C4-2B (cell line): ENCODE measurements around the gene EIF3A.
A peak's percentile ranks its signal among the peaks of the same experiment; 100 is the strongest.

ENCODE experiments used
- H3K27ac ChIP-seq: fragments of 450-650 bp; 2 replicates; pipeline ENCODE4 v1.5.1; 2017
- ZFX ChIP-seq: fragments of 450-650 bp; IDR thresholded peaks from 2 replicates; pipeline ENCODE4 v1.6.1; 2017
- TF ChIP-seq, protein P1 (sequence below): fragments of 450-650 bp; conservative IDR thresholded peaks from 2 replicates; pipeline ENCODE4 v1.5.1; 2017; ENCODE audit warnings: mild to moderate bottlenecking

The EIF3A gene

DNA sequence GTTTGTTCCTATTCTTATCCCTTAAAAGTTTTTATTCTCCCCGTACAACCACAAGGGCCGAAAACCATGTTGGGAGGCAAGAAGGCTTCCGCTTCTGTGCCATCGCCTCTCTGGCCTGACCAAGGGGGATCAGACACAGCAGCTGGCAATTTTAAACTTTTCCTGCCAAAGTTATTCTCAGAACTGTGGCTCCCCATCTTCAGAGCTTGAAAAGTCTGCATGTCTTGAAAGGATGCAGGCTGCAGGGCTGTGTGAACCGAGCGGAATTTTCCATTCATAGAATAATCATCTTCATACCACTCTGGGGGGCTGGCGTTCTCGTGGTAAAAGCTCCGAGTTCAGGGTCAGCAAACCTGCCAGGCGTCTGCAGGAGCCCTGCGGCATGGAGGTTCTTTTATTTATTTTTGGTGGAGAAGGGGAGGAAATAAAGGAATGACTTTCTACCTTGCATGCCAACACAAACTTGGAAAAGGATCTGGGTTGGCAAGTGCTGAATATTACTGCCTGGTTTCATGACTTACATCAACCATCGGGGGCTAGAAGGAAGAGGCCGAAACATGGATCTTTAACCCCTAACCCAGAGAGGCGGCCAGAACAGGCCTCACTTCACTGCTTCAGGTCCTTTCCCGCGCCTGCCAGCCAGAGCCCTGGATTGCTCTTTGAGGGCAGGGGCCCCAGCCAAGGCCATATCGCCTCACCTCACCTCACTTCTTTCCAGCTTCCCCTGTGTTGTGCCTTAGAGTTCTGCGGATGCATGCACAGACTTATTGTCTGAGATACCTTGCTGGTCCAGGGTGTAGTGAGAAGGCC is 54.1 kb downstream of the EIF3A start:
- no peak for TF ChIP-seq ZFX
- TF ChIP-seq, protein P1, sequence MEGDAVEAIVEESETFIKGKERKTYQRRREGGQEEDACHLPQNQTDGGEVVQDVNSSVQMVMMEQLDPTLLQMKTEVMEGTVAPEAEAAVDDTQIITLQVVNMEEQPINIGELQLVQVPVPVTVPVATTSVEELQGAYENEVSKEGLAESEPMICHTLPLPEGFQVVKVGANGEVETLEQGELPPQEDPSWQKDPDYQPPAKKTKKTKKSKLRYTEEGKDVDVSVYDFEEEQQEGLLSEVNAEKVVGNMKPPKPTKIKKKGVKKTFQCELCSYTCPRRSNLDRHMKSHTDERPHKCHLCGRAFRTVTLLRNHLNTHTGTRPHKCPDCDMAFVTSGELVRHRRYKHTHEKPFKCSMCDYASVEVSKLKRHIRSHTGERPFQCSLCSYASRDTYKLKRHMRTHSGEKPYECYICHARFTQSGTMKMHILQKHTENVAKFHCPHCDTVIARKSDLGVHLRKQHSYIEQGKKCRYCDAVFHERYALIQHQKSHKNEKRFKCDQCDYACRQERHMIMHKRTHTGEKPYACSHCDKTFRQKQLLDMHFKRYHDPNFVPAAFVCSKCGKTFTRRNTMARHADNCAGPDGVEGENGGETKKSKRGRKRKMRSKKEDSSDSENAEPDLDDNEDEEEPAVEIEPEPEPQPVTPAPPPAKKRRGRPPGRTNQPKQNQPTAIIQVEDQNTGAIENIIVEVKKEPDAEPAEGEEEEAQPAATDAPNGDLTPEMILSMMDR: no peak
- peak overlapping the region; percentile 57 for H3K27ac ChIP-seq

DNA sequence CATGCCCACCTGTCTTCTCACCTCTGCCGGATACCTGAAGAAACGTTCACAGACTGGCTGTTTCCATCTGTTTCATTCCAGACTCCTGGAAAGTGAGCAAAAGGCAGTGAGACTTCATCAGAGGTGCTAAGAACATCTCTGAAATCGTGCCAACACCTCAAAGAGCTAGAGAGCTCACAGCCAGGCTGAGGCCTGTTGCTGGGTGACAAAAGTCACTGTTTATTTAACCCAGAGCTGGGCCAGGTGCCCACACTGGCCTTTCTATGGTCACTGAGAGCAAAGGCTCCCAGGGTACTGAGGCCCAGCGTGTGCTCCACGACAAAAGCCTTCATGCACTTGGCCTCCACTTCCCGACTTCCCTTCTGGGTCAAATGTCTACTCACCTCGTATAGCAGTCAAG is 54.8 kb downstream of the EIF3A start:
- TF ChIP-seq ZFX: peak; percentile 36; the same call in 1 of the 2 replicates
- TF ChIP-seq, protein P1: no peak
- peak overlapping the region; percentile 57 for H3K27ac ChIP-seq

DNA sequence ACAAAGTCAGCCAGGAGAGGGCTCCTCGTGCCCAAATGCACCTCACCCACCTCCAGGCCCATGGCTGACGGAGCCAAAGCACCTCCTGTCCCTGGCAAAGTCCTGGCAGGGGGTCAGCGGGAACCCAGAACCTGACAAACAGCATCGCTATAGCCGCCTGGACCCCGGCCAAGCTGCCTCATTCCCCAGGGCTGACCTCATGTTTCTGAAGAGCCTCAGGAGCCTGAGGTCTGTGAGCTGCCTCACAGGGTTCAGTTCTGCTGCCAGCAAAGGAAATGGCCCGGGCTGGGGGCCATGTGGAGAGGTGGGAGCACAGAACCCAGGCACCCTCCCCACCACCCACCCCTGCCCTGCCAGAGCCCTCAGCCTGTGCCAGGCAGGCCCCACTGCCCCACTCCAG is 55.3 kb downstream of the EIF3A start:
- TF ChIP-seq ZFX: no peak
- TF ChIP-seq, protein P1: no peak
- H3K27ac ChIP-seq: peak overlapping the region; percentile 57

DNA sequence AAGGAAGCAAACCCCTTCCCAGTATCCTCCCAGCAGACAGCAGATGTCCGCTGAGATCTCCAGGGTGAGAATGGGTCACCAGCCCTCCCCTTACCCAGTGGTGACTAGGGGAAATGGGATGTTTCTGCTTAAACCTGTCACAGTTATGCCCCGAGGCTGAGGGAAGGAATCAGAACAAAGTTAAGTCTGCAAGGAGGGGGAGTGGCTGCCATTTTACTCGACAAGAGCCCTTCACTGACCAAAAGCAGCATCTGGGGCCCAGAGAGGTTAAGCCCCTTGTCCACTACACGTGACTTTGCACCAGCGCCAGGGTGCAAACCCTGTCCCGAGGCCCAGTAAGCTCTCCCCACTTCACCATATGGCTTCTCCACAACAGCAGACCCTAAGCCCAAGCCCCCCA is 55.7 kb downstream of the EIF3A start:
- H3K27ac ChIP-seq: peak overlapping the region; percentile 57

DNA sequence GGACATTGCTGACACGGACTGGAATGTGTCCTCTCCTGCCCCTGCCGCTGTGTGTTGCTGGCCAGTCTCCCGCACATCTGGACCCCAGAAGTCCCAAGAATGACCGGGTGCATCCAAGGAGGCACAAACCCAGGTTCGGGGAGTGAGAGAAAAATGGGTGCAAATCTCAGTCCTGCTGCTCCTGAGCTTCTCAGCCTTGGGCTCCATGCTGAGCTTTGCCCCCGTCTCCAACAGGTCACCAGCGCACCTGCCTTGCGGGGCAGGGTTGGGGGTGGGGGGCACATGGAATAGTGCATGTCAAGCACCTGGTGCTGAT is 57.1 kb downstream of the EIF3A start:
- H3K27ac ChIP-seq: no peak overlapping the region

More for the DNA sequence above, 55.7 kb downstream of the EIF3A start:
- TF ChIP-seq ZFX: no peak
- TF ChIP-seq, protein P1: no peak

DNA sequence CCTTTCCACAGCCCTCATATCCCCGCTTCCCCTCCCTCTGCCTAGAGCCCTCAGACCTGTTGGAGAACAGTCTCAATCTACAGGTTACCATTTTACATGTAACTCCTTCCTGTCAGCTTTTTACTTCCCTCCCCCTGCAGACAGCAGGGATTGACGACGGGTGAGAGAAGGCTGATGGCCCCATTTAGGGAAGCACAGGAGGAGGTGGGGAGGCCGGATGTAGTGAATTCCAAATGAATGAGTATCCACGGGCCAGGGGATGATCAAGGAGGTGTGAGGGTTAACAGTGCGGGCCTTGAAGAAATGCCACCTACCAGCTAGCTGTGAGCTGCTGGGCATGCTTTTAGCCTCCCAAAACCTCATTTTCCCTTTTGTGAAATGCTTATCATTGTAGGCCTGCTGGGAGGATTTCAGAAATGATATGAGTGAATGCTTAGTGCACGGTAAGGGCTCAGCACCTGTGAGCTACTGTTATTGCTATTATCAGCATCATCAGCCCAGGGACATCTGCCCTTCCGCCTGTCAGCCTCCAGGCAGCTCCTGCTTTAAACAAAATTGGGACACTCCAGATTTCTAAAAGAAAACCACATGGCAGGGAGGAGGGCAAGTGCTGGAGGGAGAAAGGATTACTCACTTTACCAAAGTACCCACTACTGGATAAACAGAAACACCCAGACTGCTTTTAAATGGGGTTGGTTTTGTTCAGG is 57.6 kb downstream of the EIF3A start:
- no peak overlapping the region for H3K27ac ChIP-seq
- TF ChIP-seq, protein P1: no peak
- no peak for TF ChIP-seq ZFX

More for the DNA sequence above, 57.1 kb downstream of the EIF3A start:
- TF ChIP-seq, protein P1: no peak
- no peak for TF ChIP-seq ZFX

DNA sequence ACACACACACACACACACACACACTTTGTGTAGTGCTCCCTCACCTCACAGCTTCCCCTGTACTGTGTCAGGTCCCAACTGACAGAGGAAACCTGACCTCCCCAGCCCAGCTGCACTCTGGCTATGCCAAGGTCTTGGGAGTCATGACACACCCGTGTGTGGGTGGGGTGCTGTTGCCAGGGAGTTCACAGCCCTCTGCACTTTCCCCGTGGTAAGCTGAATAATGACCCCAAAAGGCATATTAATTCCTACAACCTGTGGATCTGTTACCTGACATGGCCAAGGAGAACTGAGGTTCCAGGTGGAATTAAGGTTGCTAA is 60.0 kb downstream of the EIF3A start:
- no peak overlapping the region for H3K27ac ChIP-seq
- TF ChIP-seq ZFX: no peak
- TF ChIP-seq, protein P1: no peak
